ENCODE measurements around the gene MRAP2.
"Not testable (repeated sequence)": the region's sequence is repeated elsewhere in the genome, so short reads cannot be mapped to it uniquely, and the experiment has no call there.

The MRAP2 gene

GRCh38 chr6:84035484-84035883 is 1.9 kb downstream of the MRAP2 start:
- DNase-seq, result no peak

DNA sequence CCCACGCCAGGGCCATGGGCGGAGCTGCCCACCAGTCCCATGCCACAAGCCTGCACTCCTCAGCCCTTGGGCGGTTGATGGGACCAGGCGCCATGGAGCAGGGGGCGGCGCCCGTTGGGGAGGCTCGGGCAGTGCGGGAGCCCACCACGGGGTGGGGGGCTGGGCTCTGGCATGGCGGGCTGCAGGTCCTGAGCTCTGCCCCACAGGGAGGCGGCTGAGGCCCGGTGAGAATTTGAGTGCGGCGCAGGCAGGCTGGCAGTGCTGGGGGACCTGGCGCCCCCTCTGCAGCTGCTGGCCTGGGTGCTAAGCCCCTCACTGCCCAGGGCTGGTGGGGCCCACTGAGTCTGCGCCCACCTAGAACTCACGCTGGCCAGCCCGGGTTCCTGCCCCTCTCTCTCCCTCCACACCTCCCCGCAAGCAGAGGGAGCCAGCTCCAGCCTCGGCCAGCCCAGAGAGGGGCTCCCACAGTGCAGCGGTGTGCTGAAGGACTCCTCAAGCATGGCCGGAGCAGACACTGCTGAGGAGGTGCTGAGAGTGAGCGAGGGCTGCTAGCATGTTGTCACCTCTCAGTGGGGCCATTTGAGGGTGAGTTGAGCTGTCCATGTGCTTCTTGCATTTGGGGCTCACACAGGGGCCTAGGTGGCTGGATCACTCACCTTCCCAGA is 4.0 kb downstream of the MRAP2 start:
- no peak for DNase-seq

- no peak for DNase-seq
These were observed 9.0 kb downstream of the MRAP2 start for GRCh38 chr6:84042603-84043002.

GRCh38 chr6:84043555-84043954 is 10.0 kb downstream of the MRAP2 start:
- no peak for DNase-seq

- no peak for DNase-seq
These were observed 13.2 kb downstream of the MRAP2 start for GRCh38 chr6:84046755-84047154.

GRCh38 chr6:84048588-84048987 is 15.0 kb downstream of the MRAP2 start:
- DNase-seq, result no peak

GRCh38 chr6:84050408-84050807 is 16.8 kb downstream of the MRAP2 start:
- no peak for DNase-seq

DNA sequence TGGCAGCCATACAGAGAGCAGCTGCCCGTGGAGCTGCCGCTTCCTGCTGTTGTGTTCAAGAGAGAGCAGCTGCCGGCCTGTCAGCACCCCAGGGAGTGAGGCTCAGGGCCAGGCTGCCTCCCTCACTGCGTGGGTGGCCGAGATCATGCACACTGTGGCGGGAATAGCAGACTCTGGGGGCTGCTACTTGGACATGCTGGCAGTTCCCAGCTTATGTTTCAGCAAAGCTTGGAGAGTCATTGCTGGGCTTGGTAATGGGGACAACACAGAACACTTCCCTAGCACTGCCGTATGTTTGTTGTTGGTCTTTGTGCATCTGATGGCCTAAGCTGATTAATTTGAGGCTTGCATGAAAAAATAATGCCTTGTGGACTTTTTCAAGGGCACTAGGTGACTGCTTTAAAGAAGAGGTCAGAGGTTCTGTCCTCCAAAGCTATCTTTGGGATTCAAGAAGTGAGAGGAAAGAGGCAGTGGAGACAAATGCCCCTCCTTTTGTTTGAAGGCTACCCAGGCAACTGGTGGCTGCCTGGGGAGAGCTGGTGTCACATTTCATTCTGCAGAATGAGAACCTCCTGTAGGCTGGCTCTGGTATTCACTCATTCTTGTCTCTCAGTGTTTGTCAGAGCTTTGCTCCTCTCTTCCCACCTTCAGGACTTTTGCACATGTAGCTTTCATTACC is 18.8 kb downstream of the MRAP2 start:
- peak; percentile 89 to 90 for DNase-seq

- DNase-seq, result peak in 1 of 2 experiments; percentile 21
These were observed 19.3 kb downstream of the MRAP2 start for GRCh38 chr6:84052883-84053241.

GRCh38 chr6:84055647-84056046 is 22.1 kb downstream of the MRAP2 start:
- DNase-seq, result no peak

DNA sequence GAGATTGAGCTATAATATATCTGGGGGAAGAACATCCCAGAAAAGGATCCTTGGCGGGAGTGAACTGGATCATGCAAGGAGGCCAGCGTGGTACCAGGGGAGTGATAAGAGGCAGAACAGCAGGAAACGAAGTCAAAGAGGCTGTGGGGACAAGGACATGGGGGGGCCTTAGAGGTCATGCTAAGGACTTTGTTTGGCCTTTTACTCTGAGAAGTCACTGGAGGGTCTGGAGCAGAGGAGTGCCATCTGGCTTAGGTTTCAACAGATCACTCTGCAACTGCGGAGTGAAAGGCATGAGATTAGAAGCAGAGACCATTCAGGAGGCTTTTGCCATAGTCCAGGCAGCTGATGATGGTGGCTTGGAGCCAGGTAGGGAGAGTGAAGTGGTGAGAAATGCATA is 24.3 kb downstream of the MRAP2 start:
- DNase-seq, result no peak

- no peak for DNase-seq
These were observed 25.5 kb downstream of the MRAP2 start for GRCh38 chr6:84059082-84059481.

- no peak for DNase-seq
These were observed 27.6 kb downstream of the MRAP2 start for GRCh38 chr6:84061174-84061573.

DNA sequence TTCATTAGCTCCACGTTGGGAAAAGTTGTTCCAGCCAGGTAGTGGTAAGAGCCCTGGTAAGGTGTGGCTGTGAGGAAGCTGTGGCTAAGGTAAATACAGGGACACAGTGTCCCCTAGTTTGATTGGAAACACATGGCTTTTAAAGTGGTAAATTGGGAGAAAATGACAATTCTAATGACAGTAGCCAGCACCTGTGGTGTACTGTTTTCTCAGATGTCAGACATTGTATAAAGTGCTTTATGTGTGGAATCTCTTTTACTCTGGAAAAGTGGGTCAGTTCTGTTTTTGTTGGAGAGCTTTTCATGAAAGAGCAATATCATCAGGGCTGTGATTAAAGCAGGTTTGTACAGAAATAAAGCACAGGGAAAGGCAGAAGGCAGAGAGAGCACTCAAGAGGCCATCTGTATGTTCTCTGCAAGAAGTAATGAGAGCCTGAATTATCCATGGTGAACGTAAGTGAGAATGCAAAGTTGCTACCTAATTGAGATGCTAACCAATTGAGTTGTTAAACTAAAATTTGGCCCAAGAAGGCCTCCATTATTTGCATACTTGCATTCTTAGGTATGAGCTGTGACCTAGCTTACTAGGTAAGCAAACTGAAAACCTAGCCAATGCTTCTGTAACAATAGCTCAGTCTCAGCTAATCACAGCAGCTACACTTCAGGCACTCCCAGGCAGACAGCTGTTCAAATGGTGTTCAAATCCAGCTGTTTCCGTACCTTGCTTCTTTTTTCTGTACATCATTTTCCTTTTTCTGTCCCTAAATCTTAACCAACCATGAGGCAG is 28.2 kb downstream of the MRAP2 start:
- no peak for DNase-seq

DNA sequence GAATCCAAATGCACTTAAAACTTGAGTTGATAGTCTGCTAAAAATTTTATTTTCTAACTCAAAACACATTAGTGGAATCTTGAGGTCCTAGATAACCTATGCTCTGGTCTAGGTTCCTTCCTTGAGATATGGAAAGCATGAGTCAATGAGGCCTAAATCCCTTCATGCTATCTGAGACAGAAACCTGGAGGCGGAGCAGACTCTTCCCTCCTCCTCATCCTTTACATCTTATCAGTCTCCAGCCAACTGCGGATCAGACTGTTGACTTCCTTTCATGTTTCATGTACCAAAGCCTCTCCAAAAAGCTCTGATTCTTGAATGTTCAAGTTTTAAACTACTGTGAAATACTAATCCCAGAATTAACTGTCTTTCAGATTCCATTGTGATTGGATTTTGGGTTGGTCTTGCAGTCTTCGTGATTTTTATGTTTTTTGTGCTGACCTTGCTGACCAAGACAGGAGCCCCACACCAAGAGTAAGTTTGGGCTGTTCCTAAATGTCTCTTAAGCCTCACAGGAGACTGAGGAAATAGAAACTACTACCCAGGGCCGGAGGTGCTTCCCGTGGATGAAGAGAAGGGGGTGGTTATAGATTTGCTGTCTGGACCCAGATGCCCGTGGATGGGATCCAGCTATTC is 29.1 kb downstream of the MRAP2 start:
- DNase-seq, result no peak

DNA sequence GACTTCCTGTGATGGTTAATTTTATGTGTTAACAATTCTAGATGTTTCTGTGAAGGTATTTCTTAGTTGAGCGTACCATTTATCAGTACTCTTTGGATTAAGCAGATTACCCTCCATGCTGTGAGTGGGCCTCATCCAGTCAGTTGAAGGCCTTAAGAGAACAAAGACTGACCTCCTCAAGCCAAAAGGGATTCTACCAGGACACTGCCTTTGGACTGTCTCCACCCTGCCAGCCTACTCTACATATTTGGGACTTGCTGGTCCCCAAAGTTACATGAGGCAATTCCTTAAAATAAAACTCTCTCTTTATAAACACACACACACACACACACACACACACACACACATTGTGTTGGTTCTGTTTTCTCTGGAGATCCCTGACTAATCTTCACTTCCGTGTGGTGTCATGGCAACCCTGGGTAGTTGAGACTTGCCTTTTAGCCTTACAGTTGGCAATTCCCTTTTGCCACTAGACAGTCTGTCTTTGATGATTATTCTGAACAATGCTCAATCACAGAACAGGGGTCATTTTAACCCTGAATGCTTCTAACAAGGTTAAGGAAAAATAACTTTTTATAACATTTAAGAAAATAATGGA is 32.2 kb downstream of the MRAP2 start:
- DNase-seq, result no peak

DNA sequence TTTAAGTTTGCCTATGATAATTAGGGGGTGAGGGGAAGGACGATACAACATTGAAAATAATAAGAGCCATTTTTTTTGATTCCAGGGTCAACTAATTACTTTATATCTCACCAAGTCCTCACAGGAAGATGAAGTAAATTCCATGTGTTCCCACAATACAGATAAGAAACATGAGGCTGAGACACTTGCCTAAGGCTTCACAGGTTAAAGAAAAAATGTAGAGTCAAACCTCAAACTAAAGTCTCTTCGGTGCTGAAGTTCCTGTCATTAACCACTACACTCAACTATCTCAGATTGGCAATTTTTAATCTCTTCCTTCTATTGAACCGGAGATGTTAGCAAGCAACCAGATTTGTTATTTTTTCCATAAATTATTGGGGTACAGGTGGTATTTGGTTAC is 33.0 kb downstream of the MRAP2 start:
- DNase-seq, result no peak

DNA sequence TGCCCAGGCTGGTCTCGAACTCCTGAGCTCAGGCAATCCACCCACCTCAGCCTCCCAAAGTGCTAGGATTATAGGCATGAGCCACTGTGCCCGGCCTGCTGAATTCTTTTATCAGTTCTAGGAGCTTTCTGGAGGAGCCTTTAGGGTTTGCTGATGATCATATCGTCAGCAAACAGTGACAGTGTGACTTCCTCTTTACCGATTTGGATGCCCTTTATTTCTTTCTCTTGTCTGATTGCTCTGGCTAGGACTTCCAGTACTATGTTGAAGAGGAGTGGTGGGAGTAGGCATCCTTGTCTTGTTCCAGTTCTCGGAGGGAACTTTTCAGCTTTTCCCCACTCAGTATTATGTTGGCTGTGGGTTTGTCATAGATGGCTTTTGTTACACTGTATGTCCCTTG is 35.3 kb downstream of the MRAP2 start:
- not testable (repeated sequence) for DNase-seq

DNA sequence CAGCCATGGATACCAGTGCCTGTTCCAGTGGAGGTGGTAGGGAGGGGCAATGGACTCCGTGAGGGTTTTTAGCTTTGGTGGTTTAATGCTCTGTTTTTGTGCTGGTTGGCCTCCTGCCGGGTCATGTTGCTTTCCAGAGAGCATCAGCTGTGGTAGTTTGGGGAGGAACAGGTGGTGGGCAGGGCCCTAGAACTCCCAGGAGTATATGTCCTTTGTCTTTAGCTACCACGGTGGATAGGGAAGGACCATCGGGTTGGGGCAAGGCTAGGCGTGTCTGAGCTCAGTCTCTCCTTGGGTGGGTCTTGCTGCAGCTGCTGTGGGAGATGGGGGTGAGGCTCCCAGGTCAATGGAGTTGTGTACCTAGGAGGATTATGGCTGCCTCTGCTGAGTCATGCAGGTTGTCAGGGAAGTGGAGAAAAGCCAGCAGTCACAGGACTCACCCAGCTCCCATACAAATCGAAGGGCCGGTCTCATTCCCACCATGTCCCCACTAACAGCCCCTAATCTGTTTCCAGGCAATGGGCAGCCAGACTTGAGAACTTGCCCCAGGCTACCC is 38.9 kb downstream of the MRAP2 start:
- DNase-seq, result no peak

GRCh38 chr6:84074988-84075781 is 41.6 kb downstream of the MRAP2 start:
- DNase-seq, result no peak

DNA sequence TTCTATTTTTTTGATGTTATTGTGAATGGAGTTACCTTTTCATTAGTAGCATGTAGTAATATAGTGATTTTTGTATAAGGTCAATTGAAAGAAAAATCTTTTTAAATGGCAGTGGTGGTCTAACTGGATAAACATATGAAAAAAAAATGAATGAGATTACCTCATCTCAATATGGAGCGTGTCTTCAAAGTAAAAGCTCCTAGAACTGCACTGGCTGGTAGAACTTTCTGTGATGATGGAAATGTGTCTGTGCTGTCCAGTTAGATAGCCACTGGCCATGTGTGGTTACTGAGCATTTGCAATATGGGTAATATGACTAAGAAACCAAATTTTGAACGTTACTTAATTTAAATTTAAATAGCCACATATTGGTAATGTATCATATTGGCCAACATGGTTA is 44.1 kb downstream of the MRAP2 start:
- no peak for DNase-seq

DNA sequence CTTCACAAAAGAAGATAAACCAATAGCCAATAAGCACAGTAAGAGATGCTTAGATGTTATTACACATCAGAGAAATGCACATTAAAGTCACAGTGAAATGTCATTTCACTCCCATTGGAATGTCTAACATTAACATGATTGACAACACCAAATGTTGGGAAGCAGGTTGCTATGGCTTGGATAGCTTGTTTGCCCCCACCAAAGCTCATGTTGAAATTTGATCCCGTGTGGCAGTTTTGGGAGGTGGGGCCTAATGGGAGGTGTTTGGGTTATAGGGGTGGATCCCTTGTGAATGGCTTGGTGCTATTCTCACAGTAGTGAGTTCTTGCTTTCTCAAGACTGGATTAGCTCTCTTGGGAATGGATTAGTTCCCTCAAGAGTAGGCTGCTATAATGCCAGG is 44.8 kb downstream of the MRAP2 start:
- no peak for DNase-seq

All from SHP77 (cell line).